Measurements from ENCODE around the gene JMJD8. TPM values are rescaled to one million over a fixed set of nuclear protein-coding genes. Genes with fewer than 3 reads are reported as not detected.
"Not testable (repeated sequence)": the region's sequence is repeated elsewhere in the genome, so short reads cannot be mapped to it uniquely, and the experiment has no call there.

The JMJD8 gene
- total and polyA plus RNA-seq, 3 experiments from 2014 or later = 53.0 to 56.6 (median 55.9) TPM

DNA sequence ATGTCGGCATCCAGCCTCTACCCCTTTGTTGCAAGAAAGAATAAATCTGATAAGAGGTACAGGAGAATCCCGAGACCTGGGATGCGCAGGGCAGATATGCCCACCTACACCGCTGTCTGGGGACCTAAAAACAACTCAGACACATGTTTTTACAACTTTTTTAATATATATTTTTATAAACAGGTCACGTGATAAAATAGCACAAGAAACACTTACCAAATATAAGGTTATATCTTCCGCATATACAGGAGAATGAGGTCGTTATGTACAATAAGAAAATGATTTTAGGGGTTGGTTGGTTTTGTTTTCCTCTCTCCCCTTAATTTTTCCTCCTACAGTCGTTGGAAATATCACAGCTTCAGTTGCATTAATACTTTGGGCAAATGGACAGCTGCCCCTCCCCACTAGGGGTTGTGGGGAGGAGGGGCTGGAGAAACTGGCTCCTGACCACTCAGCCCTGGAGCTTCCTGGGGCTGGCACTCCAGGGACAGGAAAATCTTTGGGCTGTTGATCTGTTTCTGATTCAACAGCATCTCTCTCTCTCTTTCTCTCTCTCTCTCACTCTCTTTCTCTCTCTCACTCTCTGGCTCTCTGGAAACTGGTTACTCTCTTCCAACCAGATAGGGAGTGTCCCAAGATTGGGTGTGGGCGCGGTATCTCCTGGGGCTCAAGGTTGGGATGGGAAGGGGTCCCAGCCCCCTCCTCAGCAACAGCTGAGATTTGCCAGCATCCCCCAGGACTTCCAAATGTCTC, 8.4 kb upstream of the JMJD8 start:
- Histone ChIP-seq H3K4me1 (ENCODE audit: insufficient read depth, low read length) (peaks cover 28% of the 10 kb centered on the region), H3K27ac (ENCODE audit: low read depth, low read length) (no peak overlapping the region), H3K27me3 (ENCODE audit: insufficient read depth, low read length, poor library complexity, severe bottlenecking) (no peaks in the 10 kb centered on the region), H3K36me3 (ENCODE audit: insufficient read depth, low read length) (no peaks in the 10 kb centered on the region), H3K4me3 (ENCODE audit: low read length) (no peak overlapping the region), H3K9me3 (ENCODE audit: low read length) (no peaks in the 10 kb centered on the region)
- CTCF ChIA-PET = interaction anchor here (1.2 kb wide), 1 partner anchor 11 kb away, joined by 4 read pairs; no protein-coding TSS in a partner anchor
- Mint-ChIP-seq H3K9me3 (no peaks in the 10 kb centered on the region), H3K4me3 (peak overlapping the region in 6 of 7 donors; percentile 1 to 96 (median 38)), H3K4me1 (peaks cover 26 to 54% (median 32%) of the 10 kb centered on the region in 3 donors), H3K27me3 (peaks cover 0 to 1% of the 10 kb centered on the region in 2 donors), H3K36me3 (peaks cover 0 to 8% (median 0%) of the 10 kb centered on the region in 3 donors), H3K27ac (peak overlapping the region in 5 of 8 donors; percentile 18 to 95 (median 42))
- POLR2A ChIA-PET = interaction anchor here (0.6 kb wide), 1 partner anchor 8 kb away, joined by 4 read pairs; the partner anchor contains the start of gene JMJD8
- no peak for DNase-seq

DNA sequence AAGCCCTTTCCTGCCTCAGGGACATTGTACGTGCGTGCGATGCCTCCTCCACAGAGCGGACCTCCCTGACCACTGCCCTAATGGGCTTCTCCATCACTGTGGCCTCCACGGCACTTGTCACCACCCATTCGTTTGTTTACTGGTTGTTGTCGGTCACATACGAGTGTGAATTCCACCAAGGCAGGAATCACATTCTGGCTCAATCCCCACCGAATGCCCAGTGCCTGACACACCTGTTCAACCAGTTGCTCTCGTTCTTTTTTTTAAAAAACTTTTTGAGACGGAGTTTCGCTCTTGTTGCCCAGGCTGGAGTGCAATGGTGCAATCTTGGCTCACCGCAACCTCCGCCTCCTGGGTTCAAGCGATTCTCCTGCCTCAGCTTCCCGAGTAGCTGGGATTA, 7.1 kb upstream of the JMJD8 start:
- H3K27me3 ChIP-seq (ENCODE audit: insufficient read depth, low read length, poor library complexity, severe bottlenecking); H3K27ac ChIP-seq (ENCODE audit: low read depth, low read length); DNase-seq; H3K9me3 ChIP-seq (ENCODE audit: low read length); H3K9me3 Mint-ChIP-seq; CTCF ChIA-PET; H3K27me3 Mint-ChIP-seq; H3K36me3 ChIP-seq (ENCODE audit: insufficient read depth, low read length); H3K4me3 ChIP-seq (ENCODE audit: low read length): not testable (repeated sequence)
- peaks cover 26% of the 10 kb centered on the region for H3K4me1 ChIP-seq (ENCODE audit: insufficient read depth, low read length)
- POLR2A ChIA-PET = interaction anchor here (2.0 kb wide), 1 partner anchor 30 kb away, joined by 12 read pairs; the partner anchor contains the start of gene ANTKMT
- Mint-ChIP-seq H3K27ac (peak overlapping the region in 4 of 8 donors; percentile 79 to 95 (median 88)), H3K36me3 (peaks cover 0 to 11% (median 0%) of the 10 kb centered on the region in 3 donors), H3K4me3 (peak overlapping the region in 6 of 7 donors; percentile 57 to 96 (median 88)), H3K4me1 (peaks cover 26 to 45% (median 28%) of the 10 kb centered on the region in 3 donors)

DNA sequence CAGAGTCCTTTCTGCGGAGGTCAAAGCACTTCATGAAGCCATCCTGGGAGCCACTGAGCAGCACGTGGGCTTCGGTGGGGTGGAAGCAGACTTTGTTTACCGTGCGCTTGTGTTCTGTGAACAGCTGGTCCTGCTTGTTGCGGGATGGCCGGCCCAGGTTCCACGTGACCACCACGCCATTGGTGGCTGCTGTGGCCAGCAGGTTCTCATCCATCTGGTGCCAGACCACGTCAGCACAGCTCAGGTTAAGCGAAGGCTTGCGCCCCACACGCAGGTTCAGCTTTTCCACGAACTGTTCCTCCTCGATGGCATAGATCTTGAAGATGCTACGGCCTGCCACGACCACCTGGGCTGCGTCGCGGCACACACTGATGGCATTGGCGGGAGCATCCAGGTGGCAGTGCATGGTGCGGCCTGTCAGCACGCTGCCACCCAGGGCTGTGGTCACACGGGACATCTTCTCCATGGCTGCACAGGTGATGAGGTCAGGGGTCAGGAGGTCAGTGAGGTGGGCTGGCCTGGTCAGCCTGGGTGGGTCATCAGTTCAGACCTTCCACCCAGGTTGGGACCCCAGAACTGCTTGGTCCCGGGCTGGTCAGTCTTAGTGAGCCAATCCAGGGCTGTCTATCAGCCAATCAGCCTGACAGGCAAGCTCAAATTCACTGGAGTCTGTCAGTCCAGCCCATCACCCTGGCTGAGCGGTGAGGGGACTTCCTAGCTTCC, 5.2 kb upstream of the JMJD8 start:
- H3K27me3 ChIP-seq (ENCODE audit: insufficient read depth, low read length, poor library complexity, severe bottlenecking) = no peaks in the 10 kb centered on the region
- ChIA-PET CTCF (interaction anchor here (1.6 kb wide), 2 partner anchors 9 to 23 kb away, joined by 3 to 7 read pairs; partner anchors contain the start of gene STUB1), POLR2A (interaction anchor here (0.7 to 2.0 kb wide), 5 partner anchors 8 to 53 kb away, joined by 3 to 12 read pairs (median 4); partner anchors contain the start of genes ANTKMT, HAGHL and METTL26)
- peak overlapping the region in 7 of 8 donors; percentile 79 to 96 (median 92) for H3K27ac Mint-ChIP-seq
- H3K9me3 Mint-ChIP-seq = no peaks in the 10 kb centered on the region
- peak overlapping the region; percentile 89 for H3K27ac ChIP-seq (ENCODE audit: low read depth, low read length)
- no peaks in the 10 kb centered on the region for H3K9me3 ChIP-seq (ENCODE audit: low read length)
- H3K4me3 Mint-ChIP-seq = peak overlapping the region; percentile 87 to 97 (median 90)
- peaks cover 25% of the 10 kb centered on the region for H3K4me1 ChIP-seq (ENCODE audit: insufficient read depth, low read length)
- H3K36me3 ChIP-seq (ENCODE audit: insufficient read depth, low read length) = no peaks in the 10 kb centered on the region
- no peak for DNase-seq
- peaks cover 0 to 1% of the 10 kb centered on the region in 2 donors for H3K27me3 Mint-ChIP-seq
- H3K36me3 Mint-ChIP-seq = peaks cover 0 to 11% (median 0%) of the 10 kb centered on the region in 3 donors
- peaks cover 19 to 43% (median 23%) of the 10 kb centered on the region in 3 donors for H3K4me1 Mint-ChIP-seq
- H3K4me3 ChIP-seq (ENCODE audit: low read length) = peak overlapping the region; percentile 96

DNA sequence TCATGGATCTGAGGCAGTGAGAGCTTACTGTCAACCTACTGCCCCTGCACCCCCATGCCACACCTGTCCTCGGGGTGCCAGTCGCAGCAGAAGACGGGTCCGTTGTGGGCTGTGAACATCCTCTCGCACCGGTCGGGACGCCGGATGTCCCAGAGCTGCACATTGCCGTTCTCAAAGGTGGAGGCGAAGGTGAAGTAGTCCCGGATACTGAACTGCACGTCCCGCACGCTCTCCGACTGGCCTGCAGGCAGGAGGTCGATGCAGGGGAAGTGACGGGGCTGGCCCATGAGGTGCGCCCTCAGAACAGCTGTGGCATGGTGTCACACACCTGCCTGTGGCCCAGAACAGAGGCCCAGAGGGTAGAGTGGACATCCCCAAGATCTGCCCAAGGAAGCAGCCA, 3.4 kb upstream of the JMJD8 start:
- Histone ChIP-seq H3K27me3 (ENCODE audit: insufficient read depth, low read length, poor library complexity, severe bottlenecking) (no peaks in the 10 kb centered on the region), H3K4me3 (ENCODE audit: low read length) (no peak overlapping the region), H3K4me1 (ENCODE audit: insufficient read depth, low read length) (peaks cover 33% of the 10 kb centered on the region), H3K36me3 (ENCODE audit: insufficient read depth, low read length) (no peaks in the 10 kb centered on the region), H3K9me3 (ENCODE audit: low read length) (no peaks in the 10 kb centered on the region), H3K27ac (ENCODE audit: low read depth, low read length) (no peak overlapping the region)
- Mint-ChIP-seq H3K4me1 (peaks cover 19 to 54% (median 23%) of the 10 kb centered on the region in 3 donors), H3K27me3 (no peaks in the 10 kb centered on the region), H3K27ac (no peak overlapping the region), H3K4me3 (peak overlapping the region in 2 of 7 donors; percentile 32 to 42), H3K36me3 (peaks cover 0 to 23% (median 1%) of the 10 kb centered on the region in 3 donors), H3K9me3 (no peaks in the 10 kb centered on the region)
- ChIA-PET POLR2A (no interaction called here), CTCF (interaction anchor here (1.5 kb wide), 1 partner anchor 19 kb away, joined by 3 read pairs; the partner anchor contains the start of gene RHOT2)
- DNase-seq = no peak

DNA sequence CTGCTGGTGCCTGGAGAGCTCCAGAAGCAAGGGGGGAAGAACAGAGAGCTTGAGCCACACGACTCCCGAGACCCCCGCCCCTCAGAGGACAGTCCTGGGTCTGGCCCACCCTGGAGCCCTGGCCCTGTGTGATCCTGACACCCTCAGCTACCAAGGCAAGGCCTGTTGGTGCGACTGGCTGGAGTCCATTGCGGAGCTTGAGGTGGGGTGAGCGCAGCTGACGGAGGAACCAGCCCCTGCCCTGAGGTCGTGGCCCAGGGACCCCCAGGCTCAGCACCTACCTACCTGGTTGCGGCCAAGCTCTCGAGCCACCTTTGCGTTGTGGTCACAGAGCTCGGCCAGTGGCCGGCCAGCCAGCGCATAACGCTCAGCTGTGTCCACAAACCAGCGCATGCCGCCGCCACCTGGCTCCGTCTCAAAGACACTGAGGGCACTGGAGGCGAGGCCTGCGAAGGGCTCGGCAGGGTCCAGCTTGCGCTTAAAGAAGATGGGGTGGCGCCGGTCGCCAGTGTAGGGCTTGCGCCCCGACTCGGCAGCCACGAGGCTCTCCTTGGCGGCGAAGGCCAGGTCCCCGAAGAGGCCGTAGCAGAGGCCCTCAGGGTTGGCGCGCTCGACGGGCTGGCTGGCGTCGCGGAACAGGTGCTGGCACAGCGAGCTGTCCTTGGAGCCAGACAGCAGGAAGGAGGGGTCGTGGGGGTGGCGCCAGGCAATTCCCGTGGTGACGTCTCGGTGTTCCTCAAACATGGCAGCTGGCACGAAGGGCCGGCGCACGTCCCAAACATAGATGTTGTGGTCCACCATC, 2.5 kb upstream of the JMJD8 start:
- H3K4me1 Mint-ChIP-seq = peaks cover 17 to 62% (median 24%) of the 10 kb centered on the region in 3 donors
- no peaks in the 10 kb centered on the region for H3K27me3 Mint-ChIP-seq
- H3K36me3 Mint-ChIP-seq = peaks cover 0 to 31% (median 3%) of the 10 kb centered on the region in 3 donors
- no peak for DNase-seq
- ChIA-PET POLR2A (interaction anchor here (0.6 to 1.4 kb wide), 2 partner anchors 12 to 19 kb away, joined by 4 to 6 read pairs; partner anchors contain the start of gene RHOT2), CTCF (interaction anchor here (1.5 kb wide), 1 partner anchor 19 kb away, joined by 3 read pairs; the partner anchor contains the start of gene RHOT2)
- peak overlapping the region in 2 of 7 donors; percentile 18 to 42 for H3K4me3 Mint-ChIP-seq
- Histone ChIP-seq H3K4me1 (ENCODE audit: insufficient read depth, low read length) (peaks cover 38% of the 10 kb centered on the region), H3K9me3 (ENCODE audit: low read length) (no peaks in the 10 kb centered on the region), H3K36me3 (ENCODE audit: insufficient read depth, low read length) (peaks cover 5% of the 10 kb centered on the region), H3K4me3 (ENCODE audit: low read length) (no peak overlapping the region), H3K27ac (ENCODE audit: low read depth, low read length) (no peak overlapping the region), H3K27me3 (ENCODE audit: insufficient read depth, low read length, poor library complexity, severe bottlenecking) (no peaks in the 10 kb centered on the region)
- peak overlapping the region in 1 of 8 donors; percentile 51 for H3K27ac Mint-ChIP-seq
- H3K9me3 Mint-ChIP-seq = no peaks in the 10 kb centered on the region

DNA sequence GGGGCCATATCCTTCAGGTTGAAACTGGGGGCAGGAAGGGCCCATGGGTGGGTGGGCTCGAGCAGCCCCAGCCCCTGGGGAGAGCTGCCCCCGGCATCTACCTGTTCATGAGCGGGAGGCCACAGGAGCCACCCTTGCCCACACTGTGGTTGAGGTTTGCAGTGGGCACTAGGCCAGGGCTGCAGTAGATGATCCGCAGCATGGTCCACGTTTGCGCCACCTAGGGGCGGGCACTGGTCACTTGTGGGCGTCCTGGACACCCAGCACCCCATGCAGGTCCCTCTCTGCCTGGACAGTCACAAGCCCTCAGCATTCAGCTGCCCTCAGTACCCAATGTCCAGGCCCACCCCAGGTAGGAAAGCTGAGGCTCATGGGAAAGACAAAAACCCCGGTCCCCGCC, 1.8 kb upstream of the JMJD8 start:
- peak overlapping the region in 2 of 8 donors; percentile 38 to 54 for H3K27ac Mint-ChIP-seq
- CTCF ChIA-PET = no interaction called here
- peaks cover 18 to 65% (median 28%) of the 10 kb centered on the region in 3 donors for H3K4me1 Mint-ChIP-seq
- no peak for DNase-seq
- peaks cover 8% of the 10 kb centered on the region for H3K36me3 ChIP-seq (ENCODE audit: insufficient read depth, low read length)
- no peaks in the 10 kb centered on the region for H3K9me3 Mint-ChIP-seq
- POLR2A ChIA-PET = interaction anchor here (1.4 kb wide), 1 partner anchor 18 kb away, joined by 4 read pairs; the partner anchor contains the start of gene RHOT2
- no peak overlapping the region for H3K27ac ChIP-seq (ENCODE audit: low read depth, low read length)
- H3K4me1 ChIP-seq (ENCODE audit: insufficient read depth, low read length) = peaks cover 45% of the 10 kb centered on the region
- H3K27me3 Mint-ChIP-seq = no peaks in the 10 kb centered on the region
- H3K9me3 ChIP-seq (ENCODE audit: low read length) = no peaks in the 10 kb centered on the region
- H3K4me3 Mint-ChIP-seq = peak overlapping the region in 6 of 7 donors; percentile 5 to 55 (median 40)
- no peak overlapping the region for H3K4me3 ChIP-seq (ENCODE audit: low read length)
- no peaks in the 10 kb centered on the region for H3K27me3 ChIP-seq (ENCODE audit: insufficient read depth, low read length, poor library complexity, severe bottlenecking)
- peaks cover 0 to 38% (median 3%) of the 10 kb centered on the region in 3 donors for H3K36me3 Mint-ChIP-seq

Data from CD8-positive, alpha-beta memory T cell (primary cell).